Prostate gland (tissue), 2 donors: ENCODE results near the gene ATXN1. TPM values are rescaled to one million over a fixed set of nuclear protein-coding genes. Genes with fewer than 3 reads are reported as not detected.

Experiments used
- DNase-seq: peaks from one replicate; pipeline ENCODE4 v3.0.0-alpha.2; 2019; ENCODE audit warnings: low spot score
- H3K27ac ChIP-seq, 2 donors: fragments of 200-600 bp; sonication (generic); 2 replicates each; pipeline ENCODE4 v1.5.1; 2017 to 2019
- H3K27me3 ChIP-seq: fragments of 200-600 bp; sonication (generic); replicated peaks from 2 replicates; pipeline ENCODE4 v1.5.1; 2019; ENCODE audit not compliant: insufficient read depth
- H3K36me3 ChIP-seq, 2 donors: fragments of 200-600 bp; sonication (generic); 1 replicate in 1 of 2; 2 replicates in 1 of 2; pipeline versions ENCODE4 v1.5.1 to v1.8.1; 2017 to 2019
- H3K4me1 ChIP-seq: fragments of 200-600 bp; sonication (generic); replicated peaks from 2 replicates; pipeline ENCODE4 v1.5.1; 2019
- H3K4me3 ChIP-seq, 2 donors: fragments of 200-600 bp; sonication (generic); 2 replicates each; pipeline ENCODE4 v1.5.1; 2017 to 2019
- H3K9me3 ChIP-seq: fragments of 200-600 bp; sonication (generic); 2 replicates; pipeline ENCODE4 v1.5.1; 2017
- CTCF ChIP-seq, 4 experiments: fragments of 200-600 bp in 2 of 4; fragments of 450-650 bp in 2 of 4; sonication (generic) in 2 of 4; IDR thresholded peaks; 1 replicate in 3 of 4; 2 replicates in 1 of 4; pipeline ENCODE4 v1.5.1; 2016 to 2019; ENCODE audit warnings: antibody characterized with exemption in 4 of 4, mild to moderate bottlenecking in 2 of 4, moderate library complexity in 2 of 4
- POLR2A ChIP-seq: fragments of 450-650 bp; IDR thresholded peaks from one replicate; pipeline ENCODE4 v1.6.1; 2016; ENCODE audit warnings: antibody characterized with exemption, mild to moderate bottlenecking
- POLR2AphosphoS5 ChIP-seq: sonication (generic); formaldehyde crosslinking; IDR thresholded peaks from one replicate; pipeline ENCODE4 v1.6.1; 2017; ENCODE audit warnings: antibody characterized with exemption
- WGBS: methylation state at CpG from one replicate; pipeline ENCODE4 v1.1.5; 2018; 5-methylcytosine and 5-hydroxymethylcytosine counted together
- intact Hi-C: fragments of 100-400 bp; cut with DNase I; formaldehyde crosslinking; loops from one replicate; pipeline ENCODE4 v1.14.2; 2022
- total RNA-seq, 2 donors: library from RNA; depleted of rRNA; stranded (reverse); fragments of >200 nt; gene quantifications; one replicate each; pipeline ENCODE4 v1.1.0, GENCODE V29; 2016

Gene ATXN1
- total RNA-seq, 2 donors from 2014 or later = 28.5 to 89.0 TPM

- no peak overlapping the region for H3K4me3 ChIP-seq
- no peaks in the 10 kb centered on the region for H3K27me3 ChIP-seq
- intact Hi-C loops = loop anchor here (10.0 kb wide), 1 partner anchor 158 kb away; no protein-coding TSS in a partner anchor
- H3K27ac ChIP-seq = no peak overlapping the region
- H3K4me1 ChIP-seq = no peaks in the 10 kb centered on the region
- no peaks in the 10 kb centered on the region for H3K36me3 ChIP-seq
- no peaks in the 10 kb centered on the region for H3K9me3 ChIP-seq
- no peak for TF ChIP-seq CTCF (IDR thresholded peaks at IDR 0.05)
- no peak for TF ChIP-seq POLR2A
- TF ChIP-seq POLR2AphosphoS5 = no peak
- 72% methylated on average over 2 of the region's 2 CpGs for WGBS
- DNase-seq = no peak
Observed at GRCh38 chr6:16806363-16806762, 45.1 kb upstream of the ATXN1 start.

DNA sequence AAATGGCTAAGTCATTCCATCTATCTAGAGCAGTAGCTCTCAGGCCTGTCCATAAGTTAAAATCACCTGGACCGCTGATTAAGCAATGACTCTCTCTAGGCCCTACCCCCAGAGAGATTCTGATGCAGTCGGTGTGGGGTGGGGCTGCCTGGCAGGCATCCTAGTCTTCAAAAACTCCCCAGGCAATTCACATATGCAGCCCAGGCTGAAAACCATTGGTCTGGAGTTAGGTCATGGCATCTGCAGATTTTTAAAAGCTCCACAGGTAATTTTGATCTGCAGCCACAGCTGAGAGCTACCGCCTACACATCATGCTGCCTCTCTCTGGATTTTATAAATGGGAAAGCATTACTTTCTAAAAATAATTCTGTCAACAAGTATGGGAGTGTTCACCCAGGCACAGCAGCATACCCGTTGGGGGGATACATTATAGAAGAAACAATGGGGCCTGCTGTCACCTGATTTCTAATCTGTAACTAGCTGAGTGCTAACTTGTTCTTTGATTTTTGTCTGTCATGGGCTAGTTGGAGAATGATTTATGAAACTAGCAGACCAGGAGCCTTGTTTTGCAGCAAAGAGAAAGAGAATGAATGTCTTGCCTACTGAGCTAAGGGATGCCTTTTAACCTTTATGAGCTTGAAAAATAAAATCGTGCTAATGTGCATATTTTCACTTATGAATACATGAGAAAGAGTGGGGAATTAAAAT is 44.1 kb upstream of the ATXN1 start:
- H3K36me3 ChIP-seq = no peaks in the 10 kb centered on the region
- DNase-seq = no peak
- H3K27me3 ChIP-seq = no peaks in the 10 kb centered on the region
- WGBS = 35% methylated on average over 5 of the region's 5 CpGs
- no peak overlapping the region for H3K27ac ChIP-seq
- no peak overlapping the region for H3K4me3 ChIP-seq
- no peaks in the 10 kb centered on the region for H3K4me1 ChIP-seq
- no peaks in the 10 kb centered on the region for H3K9me3 ChIP-seq
- TF ChIP-seq POLR2AphosphoS5 = no peak
- TF ChIP-seq CTCF (IDR thresholded peaks at IDR 0.05) = no peak
- TF ChIP-seq POLR2A = no peak
- intact Hi-C loops = loop anchor here (10.0 kb wide), 1 partner anchor 159 kb away; no protein-coding TSS in a partner anchor

- Histone ChIP-seq H3K4me3 (no peak overlapping the region), H3K27ac (no peak overlapping the region), H3K36me3 (no peaks in the 10 kb centered on the region), H3K27me3 (no peaks in the 10 kb centered on the region), H3K9me3 (no peaks in the 10 kb centered on the region), H3K4me1 (no peaks in the 10 kb centered on the region)
- WGBS = 57% methylated on average over 8 of the region's 8 CpGs
- no peak for TF ChIP-seq POLR2A
- no peak for TF ChIP-seq CTCF (IDR thresholded peaks at IDR 0.05)
- intact Hi-C loops = loop anchor here (10.0 kb wide), 1 partner anchor 160 kb away; no protein-coding TSS in a partner anchor
- DNase-seq = no peak
Observed at GRCh38 chr6:16804546-16805242, 43.4 kb upstream of the ATXN1 start.

DNA sequence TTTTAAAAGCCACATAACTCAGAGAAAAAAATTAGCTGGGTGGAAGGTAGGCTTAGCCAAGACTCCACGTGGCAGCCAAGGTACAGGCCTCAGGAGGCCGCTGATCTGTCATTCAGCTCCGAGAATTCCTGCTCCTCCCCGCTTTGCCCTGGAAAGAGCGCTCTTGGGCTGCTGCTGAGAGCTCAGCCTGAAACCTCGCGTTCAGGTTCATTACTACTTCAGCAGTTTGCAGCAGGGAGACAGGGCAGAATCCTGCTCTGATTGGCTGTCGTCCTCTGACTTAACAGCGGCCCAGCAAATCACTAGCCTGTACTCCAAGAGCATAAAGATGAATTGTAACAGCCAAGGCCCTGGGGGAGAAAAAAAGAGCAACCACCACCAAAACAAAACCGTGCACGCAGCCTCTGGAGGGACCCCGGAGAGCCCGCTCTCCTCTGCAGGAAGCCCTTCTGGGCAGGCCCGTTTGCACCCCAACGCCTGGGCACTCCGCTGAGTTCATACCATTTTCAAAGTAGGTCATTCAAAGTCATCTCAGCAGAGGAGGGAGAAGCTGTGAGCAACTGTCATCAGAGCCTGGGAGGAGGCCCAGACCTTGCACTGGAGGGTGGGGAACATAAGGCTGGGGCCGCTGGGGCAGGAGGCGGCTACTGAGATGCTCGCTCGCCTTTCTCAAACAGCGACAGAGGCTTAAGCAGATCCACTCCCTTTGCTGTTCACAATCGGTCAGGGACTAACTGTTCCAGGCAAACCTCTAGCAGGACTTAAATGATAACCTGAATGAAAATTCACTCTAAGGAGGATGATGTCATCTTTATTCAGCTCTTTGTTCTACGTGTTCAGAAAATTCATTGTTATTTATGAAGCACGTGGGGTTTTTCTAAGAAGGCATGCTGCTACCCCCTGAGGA is 42.3 kb upstream of the ATXN1 start:
- intact Hi-C loops = loop anchor here (10.0 kb wide), 1 partner anchor 161 kb away; no protein-coding TSS in a partner anchor
- H3K36me3 ChIP-seq = no peaks in the 10 kb centered on the region
- peak overlapping the region in 1 of 2 donors; percentile 11 for H3K27ac ChIP-seq
- TF ChIP-seq CTCF (IDR thresholded peaks at IDR 0.05) (no peak), POLR2A (no peak), POLR2AphosphoS5 (no peak)
- no peak for DNase-seq
- 39% methylated on average over 24 of the region's 24 CpGs for WGBS
- H3K4me1 ChIP-seq = no peaks in the 10 kb centered on the region
- H3K4me3 ChIP-seq = no peak overlapping the region
- no peaks in the 10 kb centered on the region for H3K9me3 ChIP-seq
- no peaks in the 10 kb centered on the region for H3K27me3 ChIP-seq
